Stimulated activated CD4-positive, alpha-beta T cell treated with anti-CD3 and anti-CD28 coated beads, Interleukin-1b, Interleukin-23, amount 100 ng/mL, for 1 hour (primary cell): ENCODE measurements around the gene RTN4R.
A peak's percentile ranks its signal among the peaks of the same experiment; 100 is the strongest.
"Not testable (repeated sequence)": the region's sequence is repeated elsewhere in the genome, so short reads cannot be mapped to it uniquely, and the experiment has no call there.

ENCODE experiments used
- DNase-seq, 2 donors: peaks; one replicate each; pipeline ENCODE4 v3.0.0-alpha.2; 2020; ENCODE audit warnings: low read depth in 2 of 2

Gene RTN4R

GRCh38 chr22:20286784-20287423 lies 18.8 kb upstream of the RTN4R start:
- not testable (repeated sequence) for DNase-seq

GRCh38 chr22:20286312-20286660 lies 18.2 kb upstream of the RTN4R start:
- DNase-seq: not testable (repeated sequence)

- DNase-seq: peak; percentile 61 to 82
Measured at GRCh38 chr22:20285473-20286311, 17.6 kb upstream of the RTN4R start.

- no peak for DNase-seq
Measured at GRCh38 chr22:20284471-20285086, 16.5 kb upstream of the RTN4R start.

- no peak for DNase-seq
Measured at GRCh38 chr22:20283674-20284066, 15.6 kb upstream of the RTN4R start.

- no peak for DNase-seq
Measured at GRCh38 chr22:20282901-20283673, 15.0 kb upstream of the RTN4R start.

- DNase-seq: no peak
Measured at GRCh38 chr22:20281891-20282290, 13.8 kb upstream of the RTN4R start.

GRCh38 chr22:20281473-20281872 lies 13.4 kb upstream of the RTN4R start:
- DNase-seq: not testable (repeated sequence)

GRCh38 chr22:20280866-20281265 lies 12.7 kb upstream of the RTN4R start:
- no peak for DNase-seq

- DNase-seq: not testable (repeated sequence)
Measured at GRCh38 chr22:20280163-20280562, 12.0 kb upstream of the RTN4R start.

GRCh38 chr22:20279662-20280134 lies 11.6 kb upstream of the RTN4R start:
- DNase-seq: no peak

- not testable (repeated sequence) for DNase-seq
Measured at GRCh38 chr22:20278726-20279490, 10.8 kb upstream of the RTN4R start.

GRCh38 chr22:20277936-20278635 lies 10.0 kb upstream of the RTN4R start:
- not testable (repeated sequence) for DNase-seq

- DNase-seq: no peak
Measured at GRCh38 chr22:20276468-20276867, 8.3 kb upstream of the RTN4R start.

- no peak for DNase-seq
Measured at GRCh38 chr22:20275836-20276235, 7.7 kb upstream of the RTN4R start.

- not testable (repeated sequence) for DNase-seq
Measured at GRCh38 chr22:20275325-20275724, 7.2 kb upstream of the RTN4R start.

- DNase-seq: not testable (repeated sequence)
Measured at GRCh38 chr22:20274374-20274773, 6.3 kb upstream of the RTN4R start.

GRCh38 chr22:20273758-20274181 lies 5.7 kb upstream of the RTN4R start:
- no peak for DNase-seq

- no peak for DNase-seq
Measured at GRCh38 chr22:20272700-20273099, 4.6 kb upstream of the RTN4R start.

- no peak for DNase-seq
Measured at GRCh38 chr22:20272174-20272573, 4.1 kb upstream of the RTN4R start.
